HG03469 (cell line): ENCODE measurements around the gene GTF2E1.

Experiments used
- ATAC-seq: cut with Tn5 transposase; IDR thresholded peaks from one replicate; pipeline ENCODE4 v1.9.1; 2021; ENCODE audit warnings: mild to moderate bottlenecking, moderate library complexity, moderate number of reproducible peaks; ENCODE audit not compliant: unreplicated experiment

The GTF2E1 gene

GRCh38 chr3:120796976-120797375 is 54.4 kb downstream of the GTF2E1 start:
- no peak for ATAC-seq

GRCh38 chr3:120797857-120798256 is 55.3 kb downstream of the GTF2E1 start:
- no peak for ATAC-seq

- ATAC-seq, result no peak
These were observed 55.8 kb downstream of the GTF2E1 start for GRCh38 chr3:120798346-120798745.

- ATAC-seq, result no peak
These were observed 58.1 kb downstream of the GTF2E1 start for GRCh38 chr3:120800625-120801024.

- no peak for ATAC-seq
These were observed 58.9 kb downstream of the GTF2E1 start for GRCh38 chr3:120801484-120801883.

GRCh38 chr3:120802916-120803315 is 60.4 kb downstream of the GTF2E1 start:
- ATAC-seq, result no peak

- no peak for ATAC-seq
These were observed 74.2 kb downstream of the GTF2E1 start for GRCh38 chr3:120816728-120817127.

- ATAC-seq, result no peak
These were observed 78.2 kb downstream of the GTF2E1 start for GRCh38 chr3:120820748-120821147.

- ATAC-seq, result no peak
These were observed 78.9 kb downstream of the GTF2E1 start for GRCh38 chr3:120821426-120821825.

GRCh38 chr3:120823156-120823555 is 80.6 kb downstream of the GTF2E1 start:
- ATAC-seq, result no peak

GRCh38 chr3:120824613-120825012 is 82.1 kb downstream of the GTF2E1 start:
- ATAC-seq, result no peak

- no peak for ATAC-seq
These were observed 86.3 kb downstream of the GTF2E1 start for GRCh38 chr3:120828796-120829195.

GRCh38 chr3:120831066-120831465 is 88.5 kb downstream of the GTF2E1 start:
- ATAC-seq, result no peak
